SK-N-SH (cell line): ENCODE measurements around the gene SLC25A10. TPM values are rescaled to one million over a fixed set of nuclear protein-coding genes. Genes with fewer than 3 reads are reported as not detected.
A peak's percentile ranks its signal among the peaks of the same experiment; 100 is the strongest.
"Not testable (repeated sequence)": the region's sequence is repeated elsewhere in the genome, so short reads cannot be mapped to it uniquely, and the experiment has no call there.

Source experiments
- CTCF ChIA-PET: fragments of 300-600, 350-600 bp; formaldehyde crosslinking; extraction: SDS; loops from one replicate; lab custom pipeline; 2021; lab: Yijun Ruan, JAX
- POLR2A ChIA-PET: fragments of 350-600 bp; sonication (Branson Sonifier 250); formaldehyde crosslinking; extraction: SDS; loops from one replicate; lab custom pipeline; 2020; ENCODE audit warnings: antibody characterized with exemption, inconsistent platforms; lab: Yijun Ruan, JAX
- DNase-seq: peaks from one replicate; pipeline ENCODE4 v3.0.0; 2012
- H2AFZ ChIP-seq: fragments of 200-600 bp; sonication (generic); 2 replicates; pipeline ENCODE4 v1.8.1; 2016; ENCODE audit warnings: antibody characterized with exemption, mild to moderate bottlenecking, low read depth
- H3F3A ChIP-seq: fragments of 200-600 bp; sonication (generic); replicated peaks from 2 replicates; pipeline ENCODE3; 2016; ENCODE audit warnings: antibody characterized with exemption, mild to moderate bottlenecking; ENCODE audit not compliant: insufficient read depth
- H3K27ac ChIP-seq, 2 experiments: fragments of 200-500 bp in 1 of 2; fragments of 200-600 bp in 1 of 2; sonication (Bioruptor generic) in 1 of 2; sonication (generic), shearing (Covaris generic) in 1 of 2; 2 replicates each; pipeline versions ENCODE4 v1.5.1 to v1.6.1; 2014 to 2016; ENCODE audit warnings: low read depth in 2 of 2, inconsistent platforms in 1 of 2, low read length in 1 of 2, mild to moderate bottlenecking in 1 of 2, mixed read lengths in 1 of 2
- H3K27me3 ChIP-seq: fragments of 200-600 bp; sonication (generic), shearing (Covaris generic); 2 replicates; pipeline ENCODE4 v1.6.1; 2016; ENCODE audit warnings: mixed run types; ENCODE audit not compliant: insufficient read depth
- H3K36me3 ChIP-seq, 2 experiments: fragments of 200-500 bp in 1 of 2; fragments of 200-600 bp in 1 of 2; sonication (Bioruptor generic) in 1 of 2; sonication (generic) in 1 of 2; replicated peaks in 1 of 2; 2 replicates each; pipeline versions ENCODE3 to v1.5.1; 2014 to 2016; ENCODE audit warnings: low read length in 1 of 2, mild to moderate bottlenecking in 1 of 2; ENCODE audit not compliant: insufficient read depth in 2 of 2, control insufficient read depth in 1 of 2
- H3K4me1 ChIP-seq, 2 experiments: fragments of 200-500 bp in 1 of 2; fragments of 200-600 bp in 1 of 2; sonication (Bioruptor generic) in 1 of 2; sonication (generic), shearing (Covaris generic) in 1 of 2; 2 replicates each; pipeline versions ENCODE4 v1.5.1 to v1.6.1; 2014 to 2016; ENCODE audit warnings: low read depth in 1 of 2, low read length in 1 of 2, mixed run types in 1 of 2; ENCODE audit not compliant: insufficient read depth in 2 of 2, control insufficient read depth in 1 of 2
- H3K4me2 ChIP-seq: fragments of 200-600 bp; sonication (generic), shearing (Covaris generic); 2 replicates; pipeline ENCODE4 v1.6.1; 2017; ENCODE audit warnings: mixed run types
- H3K4me3 ChIP-seq, 2 experiments: fragments of 200-500 bp in 1 of 2; fragments of 200-600 bp in 1 of 2; sonication (Bioruptor generic) in 1 of 2; sonication (generic), shearing (Covaris generic) in 1 of 2; 2 replicates each; pipeline versions ENCODE4 v1.5.1 to v1.8.1; 2014 to 2016; ENCODE audit warnings: low read depth in 2 of 2, inconsistent platforms in 1 of 2, low read length in 1 of 2, mild to moderate bottlenecking in 1 of 2, mixed read lengths in 1 of 2, moderate library complexity in 1 of 2
- H3K79me2 ChIP-seq: fragments of 200-600 bp; sonication (generic); 2 replicates; pipeline ENCODE4 v1.8.1; 2017; ENCODE audit warnings: mild to moderate bottlenecking; ENCODE audit not compliant: insufficient read depth
- H3K9ac ChIP-seq: fragments of 200-600 bp; sonication (generic); 2 replicates; pipeline ENCODE4 v1.6.1; 2017; ENCODE audit warnings: mixed run types
- H3K9me2 ChIP-seq: fragments of 200-600 bp; sonication (generic); 2 replicates; pipeline ENCODE4 v1.6.1; 2017; ENCODE audit warnings: mixed run types
- H3K9me3 ChIP-seq: fragments of 200-600 bp; sonication (generic); 2 replicates; pipeline ENCODE4 v1.6.1; 2017; ENCODE audit warnings: mixed run types, mild to moderate bottlenecking, moderate library complexity
- H4K20me1 ChIP-seq: fragments of 200-600 bp; sonication (generic); 2 replicates; pipeline ENCODE4 v1.6.1; 2017; ENCODE audit warnings: mild to moderate bottlenecking, mixed run types; ENCODE audit not compliant: insufficient read depth
- CHD2 ChIP-seq: fragments of 150-350 bp; IDR thresholded peaks from 2 replicates; pipeline ENCODE4 v1.6.1; 2018; ENCODE audit warnings: low read length; ENCODE audit not compliant: partially characterized antibody
- CTCF ChIP-seq: fragments of 200-600 bp; sonication (generic); IDR thresholded peaks from 2 replicates; pipeline ENCODE4 v1.6.1; 2017; ENCODE audit warnings: antibody characterized with exemption, mild to moderate bottlenecking, moderate library complexity
- FOSL2 ChIP-seq: IDR thresholded peaks from 2 replicates; pipeline ENCODE4 v1.4.0; 2012; ENCODE audit warnings: low read depth, mild to moderate bottlenecking, moderate library complexity, borderline replicate concordance
- FOXJ3 ChIP-seq: sonication (generic); formaldehyde crosslinking; IDR thresholded peaks from 2 replicates; pipeline ENCODE4 v1.5.1; 2020; ENCODE audit warnings: mild to moderate bottlenecking, missing genetic modification reagents
- IRF3 ChIP-seq: fragments of 150-350 bp; IDR thresholded peaks from 2 replicates; pipeline ENCODE4 v1.6.1; 2016; ENCODE audit warnings: mild to moderate bottlenecking, low read depth, low read length
- MAX ChIP-seq: IDR thresholded peaks from 2 replicates; pipeline ENCODE4 v1.4.0; 2012; ENCODE audit warnings: low read depth
- MXI1 ChIP-seq: IDR thresholded peaks from 2 replicates; pipeline ENCODE4 v1.6.1; 2012; ENCODE audit warnings: mild to moderate bottlenecking, low read depth, low read length, improper control_type of control experiment
- RAD21 ChIP-seq: IDR thresholded peaks from 2 replicates; pipeline ENCODE4 v1.6.1; 2012; ENCODE audit warnings: mild to moderate bottlenecking, low read length
- RCOR1 ChIP-seq: fragments of 150-350 bp; IDR thresholded peaks from 2 replicates; pipeline ENCODE4 v1.6.1; 2017; ENCODE audit warnings: antibody characterized with exemption, low read length
- RFX5 ChIP-seq: IDR thresholded peaks from 2 replicates; pipeline ENCODE4 v1.6.1; 2012; ENCODE audit warnings: mild to moderate bottlenecking, improper control_type of control experiment, low read length
- SIN3A ChIP-seq: IDR thresholded peaks from 2 replicates; pipeline ENCODE4 v1.6.1; 2012; ENCODE audit warnings: low read depth, mild to moderate bottlenecking, low read length, moderate library complexity, borderline replicate concordance
- YY1 ChIP-seq: IDR thresholded peaks from 2 replicates; pipeline ENCODE4 v1.4.0; 2012; ENCODE audit warnings: low read depth, mild to moderate bottlenecking
- WGBS: methylation state at CpG from one replicate; pipeline ENCODE4 v1.1.6; 2017; ENCODE audit warnings: low lambda C conversion rate; 5-methylcytosine and 5-hydroxymethylcytosine counted together
- polyA plus RNA-seq, 3 experiments: library from polyadenylated mRNA; depleted of rRNA; stranded (reverse); fragments of >200 nt; gene quantifications; 2 replicates each; pipeline ENCODE4 v1.2.3, GENCODE V29; 2012

The SLC25A10 gene
- polyA plus RNA-seq, 1 of the 3 experiments (the other 2 are of a cell fraction): 34.7 TPM

GRCh38 chr17:81672954-81673353, 39.1 kb upstream of the SLC25A10 start (continued):
- TF ChIP-seq MXI1 (no peak), IRF3 (no peak), YY1 (no peak), MAX (no peak)

GRCh38 chr17:81673561-81674258, 38.4 kb upstream of the SLC25A10 start:
- peaks cover 5% of the 10 kb centered on the region; the same call in 1 of the 2 replicates for H4K20me1 ChIP-seq
- no peak overlapping the region for H3K27ac ChIP-seq
- ChIA-PET CTCF (interaction anchor here (1.7 kb wide), 1 partner anchor 72 kb away, joined by 4 read pairs; no protein-coding TSS in a partner anchor), POLR2A (no interaction called here)
- WGBS: 85% methylated on average over 14 of the region's 18 CpGs
- H3K9me2 ChIP-seq: no peaks in the 10 kb centered on the region
- H3K9me3 ChIP-seq: no peaks in the 10 kb centered on the region
- no peak overlapping the region for H3K4me2 ChIP-seq
- peaks cover 30% of the 10 kb centered on the region for H3F3A ChIP-seq
- peaks cover 32 to 50% of the 10 kb centered on the region in 2 experiments for H3K36me3 ChIP-seq
- no peaks in the 10 kb centered on the region; a peak in 1 of 4 replicates for H3K4me1 ChIP-seq
- TF ChIP-seq FOSL2 (no peak), RCOR1 (no peak), SIN3A (no peak), FOXJ3 (CRISPR knock-in tag) (no peak), CHD2 (no peak), RFX5 (no peak)
- peak; percentile 28 for DNase-seq
- H2AFZ ChIP-seq: no peak overlapping the region
- H3K27me3 ChIP-seq: no peaks in the 10 kb centered on the region
- H3K79me2 ChIP-seq: peaks cover 41% of the 10 kb centered on the region
- H3K4me3 ChIP-seq: no peak overlapping the region
- H3K9ac ChIP-seq: no peak overlapping the region

GRCh38 chr17:81675515-81676221, 36.4 kb upstream of the SLC25A10 start:
- H3K4me1 ChIP-seq, H3K9ac ChIP-seq, H3K9me3 ChIP-seq, H3K9me2 ChIP-seq, H4K20me1 ChIP-seq, H2AFZ ChIP-seq, DNase-seq, H3K4me3 ChIP-seq, H3K27me3 ChIP-seq, H3K27ac ChIP-seq, H3K4me2 ChIP-seq: not testable (repeated sequence)
- ChIA-PET CTCF (interaction anchor here (0.6 to 2.5 kb wide), 17 partner anchors 10 to 225 kb away, joined by 3 to 17 read pairs (median 4); partner anchors contain the start of genes CCDC137, MRPL12, OXLD1 and PDE6G), POLR2A (interaction anchor here (0.8 to 1.4 kb wide), 4 partner anchors 8 to 46 kb away, joined by 3 to 6 read pairs (median 4); partner anchors contain the start of genes ARL16, CCDC137, HGS and OXLD1)
- H3F3A ChIP-seq: peaks cover 30% of the 10 kb centered on the region
- H3K79me2 ChIP-seq: peaks cover 40% of the 10 kb centered on the region; the same call in 1 of the 2 replicates
- H3K36me3 ChIP-seq: peaks cover 17 to 46% of the 10 kb centered on the region in 2 experiments
- WGBS: 47% methylated on average over 18 of the region's 18 CpGs
- TF ChIP-seq CTCF: peak; percentile 77
- TF ChIP-seq RAD21: peak; percentile 41; the same call in 1 of the 2 replicates
